Glomerular visceral epithelial cell (primary cell): ENCODE results near the gene SEPTIN7.
A peak's percentile ranks its signal among the peaks of the same experiment; 100 is the strongest.

ENCODE experiments used
- DNase-seq: peaks from one replicate; pipeline ENCODE4 v3.0.0-alpha.2; 2016; ENCODE audit errors: extremely low spot score

SEPTIN7 gene

GRCh38 chr7:35787925-35788324 is 12.9 kb upstream of the SEPTIN7 start:
- no peak for DNase-seq

GRCh38 chr7:35792472-35792871 is 8.4 kb upstream of the SEPTIN7 start:
- DNase-seq = no peak

GRCh38 chr7:35792873-35793489 is 7.9 kb upstream of the SEPTIN7 start:
- no peak for DNase-seq

- no peak for DNase-seq
These were observed 3.5 kb upstream of the SEPTIN7 start for GRCh38 chr7:35797311-35797710.

GRCh38 chr7:35799846-35800717 is 775 bp upstream of the SEPTIN7 start:
- DNase-seq = peak; percentile 92

GRCh38 chr7:35801392-35802101 is 690 bp downstream of the SEPTIN7 start:
- peak; percentile 70 for DNase-seq

GRCh38 chr7:35802102-35802466 is 1.2 kb downstream of the SEPTIN7 start:
- no peak for DNase-seq

GRCh38 chr7:35802649-35803048 is 1.8 kb downstream of the SEPTIN7 start:
- no peak for DNase-seq

- DNase-seq = no peak
These were observed 3.5 kb downstream of the SEPTIN7 start for GRCh38 chr7:35804231-35804970.

GRCh38 chr7:35805876-35806275 is 5.0 kb downstream of the SEPTIN7 start:
- no peak for DNase-seq

- DNase-seq = no peak
These were observed 15.7 kb downstream of the SEPTIN7 start for GRCh38 chr7:35816514-35816913.

- DNase-seq = no peak
These were observed 16.3 kb downstream of the SEPTIN7 start for GRCh38 chr7:35817181-35817580.

- DNase-seq = no peak
These were observed 17.1 kb downstream of the SEPTIN7 start for GRCh38 chr7:35817930-35818329.

GRCh38 chr7:35818513-35818912 is 17.7 kb downstream of the SEPTIN7 start:
- no peak for DNase-seq

GRCh38 chr7:35819310-35819709 is 18.5 kb downstream of the SEPTIN7 start:
- no peak for DNase-seq

GRCh38 chr7:35819954-35820703 is 19.3 kb downstream of the SEPTIN7 start:
- no peak for DNase-seq

- no peak for DNase-seq
These were observed 20.0 kb downstream of the SEPTIN7 start for GRCh38 chr7:35820858-35821257.

GRCh38 chr7:35823440-35823839 is 22.6 kb downstream of the SEPTIN7 start:
- no peak for DNase-seq

GRCh38 chr7:35825974-35826373 is 25.1 kb downstream of the SEPTIN7 start:
- no peak for DNase-seq

GRCh38 chr7:35826751-35827150 is 25.9 kb downstream of the SEPTIN7 start:
- no peak for DNase-seq

- peak; percentile 12 for DNase-seq
These were observed 28.0 kb downstream of the SEPTIN7 start for GRCh38 chr7:35828817-35829216.
